Measurements from ENCODE around the gene RAB28. TPM values are rescaled to one million over a fixed set of nuclear protein-coding genes. Genes with fewer than 3 reads are reported as not detected.
A peak's percentile ranks its signal among the peaks of the same experiment; 100 is the strongest.

Gene RAB28
- polyA plus RNA-seq, 5 donors = 29.5 to 41.4 (median 30.6) TPM

DNA sequence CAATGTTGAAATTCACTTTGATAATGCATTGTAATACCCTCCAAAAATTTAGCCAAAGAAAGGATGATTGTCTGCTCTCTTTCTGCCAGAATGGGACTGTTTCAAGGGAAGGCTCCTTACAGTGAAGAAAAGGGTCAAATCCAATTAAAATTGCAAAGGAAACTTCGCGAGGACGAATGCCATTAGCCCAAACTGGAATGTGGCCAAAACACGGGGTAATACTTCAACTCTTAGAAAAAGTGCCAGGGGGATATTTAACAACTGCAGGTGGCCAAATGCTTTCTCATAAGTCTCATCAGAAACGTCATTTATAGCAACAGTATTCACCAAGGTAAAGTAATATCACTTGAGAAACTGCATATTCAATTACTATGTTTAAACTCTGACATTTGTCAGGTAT is 31.1 kb upstream of the RAB28 start:
- DNase-seq = no peak

DNA sequence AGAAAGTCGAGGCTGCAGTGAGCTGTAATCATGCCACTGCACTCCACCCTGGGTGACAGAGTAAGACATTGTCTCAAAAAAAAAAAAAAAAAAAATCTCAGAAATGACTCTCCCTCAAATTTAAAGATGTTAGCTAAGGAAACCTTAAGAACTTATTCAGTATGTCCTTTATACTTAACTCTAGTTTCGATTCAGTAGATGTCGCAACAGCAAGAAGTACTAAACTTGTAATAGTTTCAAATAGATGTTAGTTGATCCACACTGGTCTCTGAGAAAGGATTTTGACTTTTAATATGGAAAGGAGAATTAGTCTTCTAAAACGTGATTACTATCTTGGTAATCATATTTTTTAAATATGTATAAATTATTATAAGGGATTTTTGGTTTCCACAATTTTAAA is 30.6 kb upstream of the RAB28 start:
- DNase-seq = no peak

DNA sequence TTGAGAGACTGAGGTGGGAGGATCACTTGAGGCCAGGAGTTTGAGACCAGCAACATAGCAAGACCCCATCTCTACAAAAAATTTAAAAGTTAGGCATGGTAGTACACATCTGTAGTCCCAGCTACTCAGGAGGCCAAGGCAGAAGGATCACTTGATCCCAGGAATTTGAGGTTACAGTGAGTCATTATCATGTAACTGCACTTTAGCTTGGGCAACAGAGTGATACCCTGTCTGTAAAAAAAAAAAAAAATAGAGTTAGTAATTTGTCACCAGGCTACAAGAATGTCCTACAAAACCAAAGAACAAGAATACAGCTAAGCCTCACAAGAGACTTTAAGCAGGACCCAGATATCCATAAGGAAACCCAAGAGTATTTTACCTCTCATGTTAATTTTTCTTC is 27.0 kb upstream of the RAB28 start:
- DNase-seq = no peak

DNA sequence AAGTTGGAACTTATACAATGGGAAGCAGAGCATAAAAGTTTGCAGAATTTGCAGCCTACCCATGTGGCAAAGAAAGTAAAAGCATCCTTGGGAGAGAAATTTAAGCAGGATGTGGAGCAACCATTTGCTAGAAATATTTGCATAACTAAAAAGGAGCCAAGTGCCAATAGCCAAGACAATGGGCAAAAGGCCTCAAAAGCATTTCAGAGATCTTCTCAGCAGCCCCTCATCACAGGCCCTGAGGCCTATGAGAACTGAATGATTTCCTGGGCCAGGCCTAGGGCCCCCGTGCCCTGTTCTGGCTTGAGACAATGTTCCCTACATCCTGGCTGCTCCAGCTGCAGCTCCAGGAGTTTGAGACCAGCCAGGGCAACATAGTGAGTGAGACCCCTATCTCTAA is 25.3 kb upstream of the RAB28 start:
- DNase-seq = no peak

DNA sequence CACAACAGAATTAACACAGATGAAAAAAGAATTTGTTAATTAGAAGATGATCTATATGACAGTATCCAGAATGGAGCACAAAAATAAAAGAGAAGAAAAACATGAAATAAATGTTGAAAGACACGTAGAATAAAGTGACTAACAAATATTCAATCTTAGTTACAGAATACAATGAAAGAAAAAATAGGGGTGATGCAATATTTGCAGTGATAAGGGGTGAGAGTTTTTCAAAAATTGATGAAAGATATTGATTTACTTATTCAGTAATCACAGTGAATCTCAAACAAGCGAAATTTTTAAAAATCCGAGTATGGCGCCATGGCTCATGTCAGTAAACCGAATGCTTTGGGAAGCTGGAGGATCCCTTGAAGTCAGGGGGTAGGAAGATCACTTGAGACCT is 20.2 kb upstream of the RAB28 start:
- no peak for DNase-seq

DNA sequence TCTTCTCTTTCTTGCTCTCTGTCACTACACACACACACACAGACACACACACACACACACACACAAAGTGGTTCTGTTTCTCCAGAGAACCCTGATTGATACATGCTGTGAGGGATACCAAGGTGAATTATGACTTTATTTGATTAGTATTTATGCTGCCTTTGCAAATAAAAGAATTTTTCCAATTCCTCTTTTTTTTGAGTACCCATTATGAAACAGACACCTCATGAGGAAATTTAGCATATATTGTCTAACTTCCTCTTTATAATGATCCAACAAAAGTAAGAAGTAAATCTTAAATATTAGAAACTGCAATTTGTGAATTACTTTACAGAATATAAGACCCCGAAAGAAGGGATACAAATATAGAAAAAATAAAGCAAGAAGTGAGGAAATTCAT is 14.3 kb upstream of the RAB28 start:
- DNase-seq = no peak

DNA sequence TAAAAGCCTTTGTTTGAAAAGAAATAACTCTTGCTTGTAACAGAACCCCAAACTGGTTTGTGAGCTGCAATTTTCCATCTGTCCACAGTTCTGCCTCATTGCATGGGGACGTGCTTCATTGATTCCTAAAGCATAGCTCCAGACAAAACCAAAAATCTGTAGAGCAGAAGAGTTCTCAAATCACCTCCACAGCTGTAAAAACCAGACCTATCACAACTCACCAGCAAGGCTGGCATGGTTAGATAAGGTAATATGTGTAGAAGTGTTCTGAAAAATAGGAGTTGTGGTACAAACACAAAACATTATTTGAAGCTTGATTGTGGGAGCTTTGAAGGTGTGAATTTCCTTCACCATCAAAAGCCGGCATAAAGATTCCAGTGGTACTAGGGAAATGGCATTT is 12.5 kb upstream of the RAB28 start:
- DNase-seq = no peak

DNA sequence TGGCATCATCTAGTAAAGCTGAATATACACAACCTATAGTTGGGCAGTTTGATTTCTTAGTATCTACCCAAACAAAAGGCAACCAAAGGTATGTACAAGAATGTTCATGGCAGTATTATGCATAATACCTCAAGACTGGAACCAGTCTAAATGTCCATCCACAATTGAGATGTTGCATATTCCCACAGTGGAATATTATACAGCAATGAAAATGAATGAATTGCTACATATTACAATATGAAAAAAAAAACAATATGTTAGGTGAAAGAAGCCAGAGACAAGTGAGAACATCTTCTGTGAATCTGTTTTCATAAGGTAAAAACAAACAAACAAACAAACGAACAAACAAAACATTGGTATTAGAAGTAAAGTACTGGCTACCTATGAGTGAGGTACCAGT is 11.6 kb upstream of the RAB28 start:
- DNase-seq = no peak

DNA sequence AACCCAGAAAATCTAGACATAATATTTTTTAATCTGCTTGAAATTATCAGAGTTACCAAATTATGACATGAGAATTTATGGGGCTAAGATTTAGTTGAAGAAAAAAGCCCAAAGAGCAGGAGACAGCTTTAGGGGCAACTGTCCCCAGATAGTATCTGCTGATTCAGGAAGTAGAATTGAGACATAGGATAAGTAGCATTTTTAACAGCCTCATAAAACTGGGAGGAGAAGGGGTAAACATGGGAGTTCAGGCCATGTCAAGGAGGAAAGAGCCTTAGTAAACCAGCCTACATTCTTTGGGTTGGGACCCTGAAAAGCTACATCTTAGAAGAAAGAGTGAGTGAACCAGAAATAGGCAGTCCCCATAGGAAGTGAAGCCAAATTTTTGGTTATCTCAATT is 9.7 kb upstream of the RAB28 start:
- no peak for DNase-seq

DNA sequence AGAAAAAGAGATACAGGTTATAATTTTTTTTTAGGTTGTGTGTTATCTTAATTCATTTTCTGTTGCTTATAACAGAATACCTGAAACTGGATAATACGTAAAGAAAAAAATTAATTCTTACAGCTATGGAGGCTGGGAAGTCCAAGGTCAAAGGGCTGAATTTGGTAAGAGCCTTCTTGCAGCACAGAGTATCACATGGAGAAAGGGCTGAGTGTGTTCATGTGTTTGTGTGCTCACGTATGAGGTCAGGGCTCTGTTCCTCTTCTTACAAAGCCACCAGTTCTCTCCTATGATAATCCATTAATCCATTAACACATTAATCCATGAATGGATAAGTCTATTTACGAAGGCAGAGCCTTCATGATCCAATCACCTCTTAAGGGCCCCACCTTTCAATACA is 8.6 kb upstream of the RAB28 start:
- no peak for DNase-seq

DNA sequence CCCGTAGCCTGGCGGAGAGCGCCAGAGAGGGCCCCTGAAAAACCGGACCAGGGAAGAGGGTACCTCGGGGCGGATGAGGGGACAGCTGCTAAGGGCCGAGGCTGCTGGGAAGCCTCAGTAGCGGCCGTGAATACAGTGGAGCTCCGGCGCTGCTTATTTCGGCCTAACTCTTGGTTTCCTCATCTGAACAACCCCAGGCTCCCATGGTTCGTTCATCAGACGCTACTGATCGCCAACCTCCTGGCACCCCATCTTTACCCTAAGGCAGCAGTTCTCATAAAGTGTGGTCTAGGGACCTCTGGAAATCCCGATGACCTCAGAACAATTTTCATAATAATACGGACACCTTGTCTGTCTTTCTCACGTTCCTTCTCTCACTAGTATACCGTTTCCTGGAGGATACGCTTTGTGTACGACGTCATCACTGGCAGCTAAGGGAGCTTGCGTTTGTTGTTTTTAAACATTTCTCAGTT is 645 bp upstream of the RAB28 start:
- DNase-seq = no peak

DNA sequence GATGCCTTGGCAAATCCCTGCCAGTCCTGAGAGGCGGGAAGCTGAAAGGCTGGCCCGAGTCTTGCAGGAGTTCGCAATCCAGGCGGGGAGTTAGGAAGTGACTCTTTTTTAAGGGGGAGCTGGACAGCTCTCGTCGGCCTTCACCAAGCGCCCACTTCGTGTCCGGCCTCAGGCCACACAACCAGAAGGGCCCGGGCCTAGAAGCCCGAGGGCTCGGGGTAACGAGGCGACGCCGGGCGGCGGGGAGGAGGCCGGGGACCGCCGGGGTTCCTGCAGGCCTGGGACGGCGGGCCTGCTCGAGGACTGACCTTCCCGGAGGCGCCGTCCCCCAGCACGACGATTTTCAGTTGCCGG is 395 bp downstream of the RAB28 start:
- DNase-seq = peak in 1 of 2 donors; percentile 60

DNA sequence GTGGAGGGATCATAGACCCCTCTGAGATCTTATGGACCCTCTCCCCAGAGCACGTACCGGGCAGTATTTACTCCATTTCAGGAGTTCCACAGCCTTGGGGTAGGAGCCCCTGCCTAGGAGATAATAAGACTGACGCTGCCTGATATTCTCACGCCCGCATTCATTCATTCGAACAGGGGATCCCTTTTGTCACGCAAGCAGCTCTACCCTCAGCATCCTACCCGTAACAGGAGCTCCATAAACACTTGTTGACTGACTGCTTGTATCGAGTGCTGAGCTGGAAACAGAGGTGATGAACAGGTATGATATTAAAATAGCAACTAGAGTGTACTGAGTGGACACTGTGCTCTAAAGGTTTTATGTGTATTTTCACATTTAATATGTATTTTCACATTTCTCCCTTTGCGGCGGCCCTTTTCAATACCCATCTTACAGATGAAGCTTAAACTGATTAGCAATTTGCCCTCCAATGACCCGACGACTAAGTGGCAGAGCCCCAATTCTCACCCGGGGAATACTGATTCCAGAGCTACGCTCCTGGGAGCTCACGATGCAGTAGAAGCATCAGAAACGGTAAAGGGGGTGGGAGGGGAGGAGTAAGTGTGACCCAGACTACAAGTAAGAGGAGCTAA is 888 bp downstream of the RAB28 start:
- DNase-seq = no peak

DNA sequence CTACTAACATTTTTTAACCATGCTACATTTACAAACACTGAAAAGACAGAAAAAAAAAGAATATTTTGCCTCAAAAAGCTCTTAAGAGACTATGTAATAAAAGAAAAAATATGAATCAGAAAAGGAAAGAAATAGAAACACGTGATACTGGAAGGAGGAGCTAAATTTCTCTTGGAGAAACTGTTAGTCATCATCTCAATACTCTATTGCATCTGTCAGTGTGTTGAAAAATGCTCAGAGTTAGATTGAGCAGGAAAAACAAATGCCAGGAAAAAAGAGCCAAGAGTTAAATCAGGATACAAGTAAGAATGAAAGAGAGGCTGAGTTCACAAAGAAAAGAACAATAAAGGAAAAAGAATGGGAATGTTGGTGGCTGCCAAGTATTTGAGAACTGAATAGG is 2.6 kb downstream of the RAB28 start:
- no peak for DNase-seq

DNA sequence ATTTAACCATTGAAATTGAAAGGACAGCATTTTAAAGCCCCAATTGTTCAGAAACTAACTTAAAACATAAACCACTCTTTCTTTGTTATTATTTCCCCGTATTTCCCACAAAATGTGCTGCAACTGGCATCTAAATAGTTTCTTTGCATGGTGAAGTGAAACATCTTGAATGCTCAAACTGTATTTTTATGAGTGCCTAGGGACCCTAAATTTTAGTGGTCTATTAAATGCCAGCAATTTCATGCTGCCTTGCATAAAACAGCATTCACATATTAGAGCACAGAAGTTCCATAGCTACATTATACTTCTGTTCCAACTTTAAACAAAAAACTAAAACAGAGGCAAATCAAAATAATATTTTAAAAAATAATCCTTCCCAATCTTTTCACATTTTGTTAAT is 5.4 kb downstream of the RAB28 start:
- DNase-seq = no peak

DNA sequence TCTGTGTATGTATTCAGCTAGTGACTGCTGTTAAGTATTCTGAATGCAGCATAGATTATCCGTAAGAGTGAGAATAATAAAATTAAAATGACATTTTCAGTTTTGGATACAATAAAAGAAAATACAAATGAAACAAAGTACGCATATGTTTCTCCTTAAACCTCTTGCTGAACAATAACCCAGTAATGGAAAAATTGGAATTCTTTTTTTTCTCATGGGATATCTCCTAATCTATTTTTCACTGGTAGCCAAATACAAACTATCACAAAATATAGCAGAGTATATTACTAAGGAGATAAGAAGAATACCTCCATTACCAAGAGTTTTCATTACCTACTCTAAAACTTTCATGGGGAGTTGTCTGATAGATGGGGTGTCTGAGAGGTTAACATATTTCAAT is 6.0 kb downstream of the RAB28 start:
- no peak for DNase-seq

DNA sequence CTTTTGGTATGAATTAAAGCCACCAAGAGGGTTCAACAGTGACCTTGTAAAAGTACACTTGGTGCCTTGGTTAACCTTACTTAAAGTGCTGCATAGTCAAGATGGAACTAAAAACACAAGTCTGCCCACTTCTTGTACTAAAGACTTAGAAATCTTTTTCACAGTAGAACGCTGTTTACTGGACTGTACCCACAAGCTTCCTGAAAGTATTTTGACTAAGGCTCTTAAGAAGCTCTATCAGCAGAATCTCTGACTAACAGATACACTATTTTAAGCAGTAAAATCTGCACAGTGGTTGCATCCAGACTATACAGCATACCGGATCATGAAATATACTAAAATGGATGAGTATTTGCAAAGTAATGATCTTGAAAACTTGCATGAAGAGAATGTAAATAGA is 7.2 kb downstream of the RAB28 start:
- DNase-seq = no peak

DNA sequence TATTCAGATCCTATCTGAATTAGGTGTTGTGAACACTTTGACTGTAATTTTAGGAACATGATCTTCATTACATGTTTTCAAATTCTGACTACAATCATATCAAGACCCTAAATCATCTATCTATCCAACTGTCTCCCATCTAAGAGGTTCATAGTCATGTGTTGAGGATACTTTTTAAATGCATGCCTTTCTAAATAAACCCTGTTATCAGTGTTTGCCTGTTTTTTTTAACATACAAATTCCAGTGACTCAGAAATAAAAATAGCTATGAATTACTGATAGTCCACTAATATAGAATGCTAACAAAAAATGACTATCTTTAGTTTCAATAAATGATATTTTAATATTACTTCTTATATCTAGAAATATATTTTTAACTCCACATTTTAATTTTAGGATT is 8.0 kb downstream of the RAB28 start:
- no peak for DNase-seq

DNA sequence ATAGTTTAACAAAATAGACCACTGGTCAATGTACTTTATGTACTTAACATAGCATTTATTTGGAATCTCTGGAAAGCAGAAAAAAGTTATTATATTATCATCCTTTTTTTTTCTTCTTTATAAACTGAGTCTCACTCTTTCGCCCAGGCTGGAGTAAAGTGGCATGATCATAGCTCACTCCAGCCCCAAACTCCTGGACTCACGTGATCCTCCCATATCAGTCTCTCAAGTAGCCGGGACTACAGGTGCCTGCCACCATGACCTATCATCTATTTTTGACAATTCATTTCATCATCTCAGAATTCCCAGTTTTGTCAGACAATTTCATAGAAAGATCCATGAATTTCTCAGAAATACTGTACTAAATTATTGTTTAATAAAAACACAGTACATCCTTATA is 12.7 kb downstream of the RAB28 start:
- DNase-seq = no peak

DNA sequence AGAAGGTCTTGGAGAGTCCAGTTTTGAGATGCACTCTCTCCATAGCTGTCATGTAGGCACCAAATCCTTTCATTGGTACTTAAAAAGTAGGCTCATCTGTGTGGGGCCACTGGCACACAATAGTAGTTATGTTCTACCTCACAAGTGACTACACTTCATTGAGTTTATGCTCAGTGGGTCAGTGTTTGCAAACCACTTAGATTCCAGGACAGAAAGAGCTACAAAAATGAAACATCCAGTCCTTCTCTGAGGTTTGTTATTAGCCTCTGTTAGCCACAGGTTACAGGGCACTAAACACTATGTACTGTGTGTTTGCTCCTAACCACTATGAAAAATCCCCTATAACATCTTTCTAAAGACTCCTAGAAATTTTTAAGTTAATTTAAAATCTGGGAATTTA is 13.8 kb downstream of the RAB28 start:
- no peak for DNase-seq

DNA sequence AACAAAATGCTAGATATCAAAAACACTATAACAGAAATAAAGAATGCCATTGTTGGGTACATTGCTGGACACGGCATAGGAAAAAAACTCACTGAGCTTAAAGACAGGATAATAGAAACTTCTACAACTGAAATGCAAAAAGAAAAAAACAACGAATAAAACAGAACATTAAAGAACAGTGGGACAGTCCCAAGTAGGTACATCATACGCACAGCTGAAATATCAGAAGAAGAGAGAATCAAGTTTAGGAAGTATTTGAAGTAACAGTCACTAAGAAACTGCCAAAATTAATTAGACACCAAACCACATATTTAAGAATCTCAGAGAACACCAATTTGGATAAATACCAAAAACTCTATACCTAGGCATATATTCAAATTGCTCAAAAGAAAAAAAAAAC is 19.2 kb downstream of the RAB28 start:
- no peak for DNase-seq

DNA sequence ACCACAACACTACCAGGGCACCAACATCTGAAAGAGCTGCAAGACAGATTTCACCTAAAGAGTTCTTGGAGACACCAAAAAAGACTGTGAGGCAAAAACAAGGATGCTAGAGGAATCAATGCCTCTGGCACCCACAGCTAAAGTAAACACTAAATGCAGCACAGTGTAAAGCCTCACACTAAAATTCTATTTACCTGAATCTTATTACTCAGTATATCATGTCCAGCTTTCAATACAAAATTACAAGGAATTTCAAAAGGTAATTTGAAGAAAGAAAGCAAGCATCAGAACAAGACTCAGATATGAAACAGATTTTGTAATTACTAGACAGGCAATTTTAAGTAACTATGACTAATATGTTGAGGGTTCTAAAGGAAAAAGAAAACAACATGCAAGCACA is 19.6 kb downstream of the RAB28 start:
- no peak for DNase-seq

DNA sequence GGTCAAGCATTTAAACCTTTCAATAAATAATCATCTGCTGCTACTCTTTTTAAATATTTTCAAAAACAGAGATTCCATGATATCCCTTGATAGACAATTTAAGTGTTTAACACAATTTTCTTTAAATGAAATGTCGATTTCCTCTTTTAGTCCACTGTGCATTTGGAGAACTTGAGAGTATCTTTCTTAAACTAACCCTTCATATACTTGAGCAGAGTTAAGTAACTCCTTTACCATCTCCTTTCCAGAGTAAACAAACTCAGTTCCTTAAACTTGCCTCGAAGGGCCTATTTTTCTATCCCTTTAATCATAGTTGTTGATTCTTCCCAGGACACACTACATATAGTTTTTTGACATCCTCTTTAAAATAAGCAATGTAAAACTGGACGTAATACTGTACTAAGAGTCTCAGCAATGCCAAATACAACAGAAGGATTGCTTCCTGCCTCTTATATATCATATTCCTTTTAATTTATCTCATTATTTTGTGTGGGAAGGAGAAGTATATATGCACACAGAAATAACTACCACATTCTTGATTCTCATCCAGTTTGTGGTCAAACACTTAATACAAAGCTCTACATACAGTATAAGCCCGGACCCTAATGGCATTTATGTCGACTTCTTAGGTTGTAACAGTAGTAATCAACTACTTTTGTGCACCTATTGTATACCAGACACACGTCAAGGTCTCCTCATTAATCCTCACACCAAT is 22.8 kb downstream of the RAB28 start:
- DNase-seq = peak; percentile 13 to 18

DNA sequence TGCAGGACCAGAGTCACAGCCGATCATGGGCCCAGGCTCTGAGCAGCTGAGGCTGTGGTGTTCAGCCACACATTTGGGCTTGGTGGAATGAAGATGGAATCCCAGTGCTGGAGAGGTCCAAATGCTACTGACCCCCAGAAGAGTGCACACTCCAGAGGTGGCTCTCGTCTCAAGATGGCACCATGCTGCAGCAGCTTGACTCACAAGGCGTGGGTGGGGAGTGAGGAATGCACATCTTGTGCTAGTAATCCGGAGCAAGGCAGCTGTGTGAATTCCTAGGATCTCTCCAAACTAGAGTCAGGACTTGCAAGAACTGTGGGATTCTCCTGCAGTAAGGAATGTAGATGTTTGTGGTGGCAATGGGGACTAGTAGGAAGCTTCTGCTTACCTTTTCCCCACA is 28.7 kb downstream of the RAB28 start:
- DNase-seq = no peak

Measured in right lung (tissue), 5 donors.